SH-SY5Y (cell line): ENCODE data around the gene PGPEP1.

Source experiments
- GATA2 ChIP-seq: IDR thresholded peaks from 2 replicates; pipeline ENCODE4 v1.6.1; 2011; ENCODE audit warnings: mild to moderate bottlenecking, low read depth, low read length
- GATA3 ChIP-seq: IDR thresholded peaks from 2 replicates; pipeline ENCODE4 v1.6.1; 2011; ENCODE audit warnings: low read depth, mild to moderate bottlenecking, low read length, moderate library complexity

The PGPEP1 gene

GRCh38 chr19:18304208-18304457 lies 36.3 kb upstream of the PGPEP1 start:
- TF ChIP-seq GATA2 (no peak), GATA3 (no peak)

GRCh38 chr19:18304458-18305310 lies 35.7 kb upstream of the PGPEP1 start:
- TF ChIP-seq GATA2, result no peak

- TF ChIP-seq GATA3 (no peak), GATA2 (no peak)
Measured at GRCh38 chr19:18306209-18306887, 34.0 kb upstream of the PGPEP1 start.

- TF ChIP-seq GATA3 (no peak), GATA2 (no peak)
Measured at GRCh38 chr19:18306888-18307260, 33.5 kb upstream of the PGPEP1 start.

- TF ChIP-seq GATA3 (no peak), GATA2 (no peak)
Measured at GRCh38 chr19:18307271-18307681, 33.1 kb upstream of the PGPEP1 start.

- TF ChIP-seq GATA2 (no peak), GATA3 (no peak)
Measured at GRCh38 chr19:18308051-18308947, 32.1 kb upstream of the PGPEP1 start.

- TF ChIP-seq GATA2, result no peak
- TF ChIP-seq GATA3, result no peak
Measured at GRCh38 chr19:18308948-18309325, 31.5 kb upstream of the PGPEP1 start.

- TF ChIP-seq GATA2 (no peak), GATA3 (no peak)
Measured at GRCh38 chr19:18309525-18310064, 30.8 kb upstream of the PGPEP1 start.

GRCh38 chr19:18310118-18310909 lies 30.1 kb upstream of the PGPEP1 start:
- TF ChIP-seq GATA2, result no peak
- no peak for TF ChIP-seq GATA3

GRCh38 chr19:18310966-18311365 lies 29.4 kb upstream of the PGPEP1 start:
- no peak for TF ChIP-seq GATA2
- no peak for TF ChIP-seq GATA3

GRCh38 chr19:18311502-18312091 lies 28.8 kb upstream of the PGPEP1 start:
- TF ChIP-seq GATA3, result no peak
- TF ChIP-seq GATA2, result no peak

GRCh38 chr19:18312092-18312534 lies 28.3 kb upstream of the PGPEP1 start:
- TF ChIP-seq GATA2 (no peak), GATA3 (no peak)

- TF ChIP-seq GATA3 (no peak), GATA2 (no peak)
Measured at GRCh38 chr19:18313398-18313797, 27.0 kb upstream of the PGPEP1 start.
